Measurements from ENCODE around the gene CEP164.

DNA sequence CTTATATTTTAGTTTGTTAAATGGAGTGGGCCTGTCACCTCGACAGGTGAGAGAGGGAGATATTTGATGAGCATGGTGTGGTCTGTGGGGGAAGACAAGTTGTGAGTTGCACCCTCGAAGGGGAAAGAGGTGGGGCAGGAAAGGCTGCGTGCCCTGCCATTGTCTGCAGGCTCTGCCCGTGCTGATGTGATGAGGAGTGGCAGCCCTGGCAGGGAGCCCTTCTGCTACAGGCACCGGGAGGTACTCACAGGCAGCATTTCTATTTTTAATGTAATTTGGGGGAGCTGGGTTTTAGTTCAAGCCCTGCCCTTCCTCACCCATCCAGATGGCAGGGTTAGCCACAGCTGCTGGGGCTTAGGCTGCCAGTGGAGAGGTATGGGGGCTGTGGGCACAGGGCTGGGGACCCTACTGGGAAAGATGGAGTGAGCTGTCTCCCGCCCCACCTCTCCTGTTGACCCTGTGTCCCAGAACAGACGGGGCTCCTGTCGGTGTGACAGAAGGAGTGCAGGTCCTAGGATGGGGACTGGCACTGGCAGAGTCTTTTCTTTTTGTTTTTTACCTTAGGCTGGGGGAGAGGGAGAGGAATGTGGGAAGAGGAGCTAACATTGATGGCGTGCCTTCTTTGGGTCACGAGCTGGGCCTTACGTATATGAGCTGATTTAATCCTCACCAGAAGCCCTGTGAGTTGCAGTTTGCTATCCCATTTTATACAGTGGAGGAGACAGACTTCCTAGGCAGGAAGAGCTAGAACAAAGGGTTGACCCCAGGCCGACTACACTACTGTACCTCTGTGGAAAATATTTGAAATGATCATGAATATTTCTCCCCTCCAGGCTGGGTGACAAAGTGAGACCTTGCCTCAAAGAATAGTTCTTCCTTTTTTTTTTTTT, 51.6 kb downstream of the CEP164 start:
- TF ChIP-seq MXI1 (conservative IDR thresholded peaks at IDR 0.05; ENCODE audit: poor library complexity, severe bottlenecking), result no peak
- TF ChIP-seq, protein P1, sequence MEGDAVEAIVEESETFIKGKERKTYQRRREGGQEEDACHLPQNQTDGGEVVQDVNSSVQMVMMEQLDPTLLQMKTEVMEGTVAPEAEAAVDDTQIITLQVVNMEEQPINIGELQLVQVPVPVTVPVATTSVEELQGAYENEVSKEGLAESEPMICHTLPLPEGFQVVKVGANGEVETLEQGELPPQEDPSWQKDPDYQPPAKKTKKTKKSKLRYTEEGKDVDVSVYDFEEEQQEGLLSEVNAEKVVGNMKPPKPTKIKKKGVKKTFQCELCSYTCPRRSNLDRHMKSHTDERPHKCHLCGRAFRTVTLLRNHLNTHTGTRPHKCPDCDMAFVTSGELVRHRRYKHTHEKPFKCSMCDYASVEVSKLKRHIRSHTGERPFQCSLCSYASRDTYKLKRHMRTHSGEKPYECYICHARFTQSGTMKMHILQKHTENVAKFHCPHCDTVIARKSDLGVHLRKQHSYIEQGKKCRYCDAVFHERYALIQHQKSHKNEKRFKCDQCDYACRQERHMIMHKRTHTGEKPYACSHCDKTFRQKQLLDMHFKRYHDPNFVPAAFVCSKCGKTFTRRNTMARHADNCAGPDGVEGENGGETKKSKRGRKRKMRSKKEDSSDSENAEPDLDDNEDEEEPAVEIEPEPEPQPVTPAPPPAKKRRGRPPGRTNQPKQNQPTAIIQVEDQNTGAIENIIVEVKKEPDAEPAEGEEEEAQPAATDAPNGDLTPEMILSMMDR (IDR thresholded peaks at IDR 0.05; ENCODE audit: poor library complexity, severe bottlenecking), result no peak
- TF ChIP-seq POLR2AphosphoS5 (IDR thresholded peaks at IDR 0.05), result no peak
- no peak for TF ChIP-seq RAD21 (conservative IDR thresholded peaks at IDR 0.05)
- TF ChIP-seq REST (IDR thresholded peaks at IDR 0.05; ENCODE audit: borderline replicate concordance), result no peak
